Loucy (cell line): ENCODE results near the gene SNAI1.

Source experiments
- H2AFZ ChIP-seq: fragments of 200-600 bp; sonication (generic); 2 replicates; pipeline ENCODE4 v1.6.0; 2016; ENCODE audit warnings: antibody characterized with exemption, mild to moderate bottlenecking, low read length, moderate library complexity
- H3F3A ChIP-seq: fragments of 200-600 bp; 2 replicates; pipeline ENCODE4 v1.6.0; 2016; ENCODE audit warnings: antibody characterized with exemption, low read depth, mild to moderate bottlenecking
- H3K27me3 ChIP-seq: fragments of 200-600 bp; sonication (generic); 2 replicates; pipeline ENCODE4 v1.6.1; 2014; ENCODE audit warnings: low read length, mild to moderate bottlenecking; ENCODE audit not compliant: insufficient read depth, poor library complexity, severe bottlenecking
- H3K36me3 ChIP-seq: fragments of 200-600 bp; sonication (generic); 2 replicates; pipeline ENCODE4 v1.6.1; 2016; ENCODE audit warnings: low read length; ENCODE audit not compliant: insufficient read depth
- H3K4me1 ChIP-seq: fragments of 200-600 bp; sonication (generic); 2 replicates; pipeline ENCODE4 v1.5.1; 2014; ENCODE audit warnings: low read length, mild to moderate bottlenecking; ENCODE audit not compliant: insufficient read depth, poor library complexity, severe bottlenecking
- H3K4me2 ChIP-seq: fragments of 200-600 bp; sonication (generic); 2 replicates; pipeline ENCODE4 v1.6.0; 2014; ENCODE audit warnings: antibody characterized with exemption, low read length, low read depth, mild to moderate bottlenecking; ENCODE audit not compliant: poor library complexity, severe bottlenecking
- H3K4me3 ChIP-seq: fragments of 200-600 bp; sonication (generic); 2 replicates; pipeline ENCODE4 v1.5.1; 2014; ENCODE audit warnings: low read length, mild to moderate bottlenecking, mixed read lengths; ENCODE audit not compliant: poor library complexity, severe bottlenecking
- H3K79me2 ChIP-seq: fragments of 200-600 bp; sonication (generic); 2 replicates; pipeline ENCODE4 v1.6.1; 2014; ENCODE audit warnings: low read length; ENCODE audit not compliant: insufficient read depth
- H3K9ac ChIP-seq: fragments of 200-600 bp; sonication (generic); 2 replicates; pipeline ENCODE4 v1.6.0; 2014; ENCODE audit warnings: mild to moderate bottlenecking, low read depth, low read length, moderate library complexity; ENCODE audit not compliant: poor library complexity, severe bottlenecking
- H3K9me2 ChIP-seq: fragments of 200-600 bp; sonication (generic); replicated peaks from 2 replicates; pipeline ENCODE4 v1.6.1; 2016; ENCODE audit warnings: low read depth, low read length, mixed read lengths
- H3K9me3 ChIP-seq: fragments of 200-600 bp; sonication (generic); 2 replicates; pipeline ENCODE4 v1.6.1; 2014; ENCODE audit warnings: mild to moderate bottlenecking, antibody characterized with exemption, low read length, low read depth; ENCODE audit not compliant: insufficient read depth
- H4K20me1 ChIP-seq: fragments of 200-600 bp; sonication (generic); 2 replicates; pipeline ENCODE4 v1.6.0; 2014; ENCODE audit warnings: antibody characterized with exemption, low read length, mild to moderate bottlenecking; ENCODE audit not compliant: insufficient read depth, poor library complexity, severe bottlenecking
- EZH2phosphoT487 ChIP-seq: fragments of 200-600 bp; IDR thresholded peaks from 2 replicates; pipeline ENCODE4 v1.6.1; 2018; ENCODE audit warnings: antibody characterized with exemption, mild to moderate bottlenecking, moderate library complexity, borderline replicate concordance
- TF ChIP-seq, protein P1 (sequence below): fragments of 200-600 bp; sonication (generic); conservative IDR thresholded peaks from 2 replicates; pipeline ENCODE4 v1.5.1; 2014; ENCODE audit warnings: mild to moderate bottlenecking, antibody characterized with exemption, low read length

The SNAI1 gene

DNA sequence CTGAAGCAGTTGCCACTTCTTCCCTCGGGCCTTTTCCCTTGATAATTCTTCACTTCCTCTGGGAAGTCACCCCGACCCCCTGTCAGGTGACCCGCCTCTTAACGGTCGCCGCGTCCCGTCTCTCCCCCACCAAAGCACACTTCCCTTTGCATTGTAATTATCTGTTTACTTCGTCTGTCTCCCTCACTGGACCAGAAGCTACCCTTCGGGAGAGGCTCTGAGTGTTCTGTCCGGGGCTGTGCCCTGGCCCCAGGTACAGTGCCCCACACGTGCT lies 771 bp upstream of the SNAI1 start:
- TF ChIP-seq, protein P1, sequence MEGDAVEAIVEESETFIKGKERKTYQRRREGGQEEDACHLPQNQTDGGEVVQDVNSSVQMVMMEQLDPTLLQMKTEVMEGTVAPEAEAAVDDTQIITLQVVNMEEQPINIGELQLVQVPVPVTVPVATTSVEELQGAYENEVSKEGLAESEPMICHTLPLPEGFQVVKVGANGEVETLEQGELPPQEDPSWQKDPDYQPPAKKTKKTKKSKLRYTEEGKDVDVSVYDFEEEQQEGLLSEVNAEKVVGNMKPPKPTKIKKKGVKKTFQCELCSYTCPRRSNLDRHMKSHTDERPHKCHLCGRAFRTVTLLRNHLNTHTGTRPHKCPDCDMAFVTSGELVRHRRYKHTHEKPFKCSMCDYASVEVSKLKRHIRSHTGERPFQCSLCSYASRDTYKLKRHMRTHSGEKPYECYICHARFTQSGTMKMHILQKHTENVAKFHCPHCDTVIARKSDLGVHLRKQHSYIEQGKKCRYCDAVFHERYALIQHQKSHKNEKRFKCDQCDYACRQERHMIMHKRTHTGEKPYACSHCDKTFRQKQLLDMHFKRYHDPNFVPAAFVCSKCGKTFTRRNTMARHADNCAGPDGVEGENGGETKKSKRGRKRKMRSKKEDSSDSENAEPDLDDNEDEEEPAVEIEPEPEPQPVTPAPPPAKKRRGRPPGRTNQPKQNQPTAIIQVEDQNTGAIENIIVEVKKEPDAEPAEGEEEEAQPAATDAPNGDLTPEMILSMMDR: no peak
- TF ChIP-seq EZH2phosphoT487: no peak
- H3K4me2 ChIP-seq: peak overlapping the region; percentile 90
- H2AFZ ChIP-seq: peak overlapping the region; percentile 66; the same call in 1 of the 2 replicates
- no peaks in the 10 kb centered on the region for H3K27me3 ChIP-seq
- peaks cover 8% of the 10 kb centered on the region for H3K4me1 ChIP-seq
- H3K4me3 ChIP-seq: peak overlapping the region; percentile 59
- H3F3A ChIP-seq: no peaks in the 10 kb centered on the region
- no peaks in the 10 kb centered on the region for H3K36me3 ChIP-seq
- no peaks in the 10 kb centered on the region for H3K9me2 ChIP-seq
- no peaks in the 10 kb centered on the region for H3K9me3 ChIP-seq
- H3K9ac ChIP-seq: no peak overlapping the region
- no peaks in the 10 kb centered on the region for H4K20me1 ChIP-seq
- H3K79me2 ChIP-seq: no peaks in the 10 kb centered on the region

DNA sequence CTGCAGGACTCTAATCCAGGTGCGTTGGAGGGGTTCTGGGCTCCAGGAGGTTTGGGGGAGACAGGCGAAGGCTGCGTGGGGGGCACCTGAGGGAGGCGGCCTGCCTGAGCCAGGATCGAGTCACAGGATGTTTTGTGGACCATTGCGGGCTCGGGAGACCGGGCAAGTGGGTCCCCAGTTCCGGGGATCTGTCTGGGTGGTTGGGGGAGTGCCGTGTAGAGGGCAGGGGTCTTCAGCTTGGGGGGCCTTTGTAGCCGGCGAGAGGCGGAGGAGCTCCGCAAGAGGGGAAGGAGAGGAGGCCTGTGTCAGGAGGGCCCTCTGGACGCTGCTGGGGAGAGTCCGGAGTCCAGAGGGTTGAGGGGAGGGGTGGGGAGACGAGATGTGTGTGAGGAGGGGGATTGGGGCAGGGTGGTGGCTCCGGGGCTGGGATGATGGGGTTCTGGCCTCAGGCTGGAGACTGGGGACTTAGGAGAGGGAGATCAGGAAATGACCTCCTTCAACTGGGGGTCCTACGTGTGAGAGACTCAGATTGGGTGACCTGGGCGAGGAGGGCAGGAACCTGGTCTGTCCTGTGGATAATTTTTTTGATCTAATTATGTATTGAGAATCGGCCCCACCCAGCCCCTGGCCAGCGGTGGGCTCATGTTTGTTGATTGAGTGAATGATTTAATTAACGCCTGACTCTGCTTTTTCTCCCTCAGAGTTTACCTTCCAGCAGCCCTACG lies 505 bp downstream of the SNAI1 start:
- no peaks in the 10 kb centered on the region for H3K27me3 ChIP-seq
- no peaks in the 10 kb centered on the region for H3K9me2 ChIP-seq
- no peaks in the 10 kb centered on the region for H3K9me3 ChIP-seq
- no peaks in the 10 kb centered on the region for H3K36me3 ChIP-seq
- H3K9ac ChIP-seq: peak overlapping the region; percentile 51
- H3K79me2 ChIP-seq: no peaks in the 10 kb centered on the region
- peaks cover 8% of the 10 kb centered on the region for H3K4me1 ChIP-seq
- peak overlapping the region; percentile 61 for H3K4me3 ChIP-seq
- no peaks in the 10 kb centered on the region for H4K20me1 ChIP-seq
- H3K4me2 ChIP-seq: peak overlapping the region; percentile 90
- TF ChIP-seq EZH2phosphoT487: no peak
- TF ChIP-seq, protein P1: no peak
- no peak overlapping the region for H2AFZ ChIP-seq
- H3F3A ChIP-seq: no peaks in the 10 kb centered on the region

DNA sequence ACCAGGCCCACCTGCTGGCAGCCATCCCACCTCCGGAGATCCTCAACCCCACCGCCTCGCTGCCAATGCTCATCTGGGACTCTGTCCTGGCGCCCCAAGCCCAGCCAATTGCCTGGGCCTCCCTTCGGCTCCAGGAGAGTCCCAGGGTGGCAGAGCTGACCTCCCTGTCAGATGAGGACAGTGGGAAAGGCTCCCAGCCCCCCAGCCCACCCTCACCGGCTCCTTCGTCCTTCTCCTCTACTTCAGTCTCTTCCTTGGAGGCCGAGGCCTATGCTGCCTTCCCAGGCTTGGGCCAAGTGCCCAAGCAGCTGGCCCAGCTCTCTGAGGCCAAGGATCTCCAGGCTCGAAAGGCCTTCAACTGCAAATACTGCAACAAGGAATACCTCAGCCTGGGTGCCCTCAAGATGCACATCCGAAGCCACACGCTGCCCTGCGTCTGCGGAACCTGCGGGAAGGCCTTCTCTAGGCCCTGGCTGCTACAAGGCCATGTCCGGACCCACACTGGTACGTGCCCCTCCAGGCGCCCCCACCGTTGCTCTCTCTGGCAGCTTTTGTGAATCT lies 1.1 kb downstream of the SNAI1 start:
- Histone ChIP-seq H3K4me2 (no peak overlapping the region), H3K9me3 (no peaks in the 10 kb centered on the region), H3K27me3 (no peaks in the 10 kb centered on the region), H3K36me3 (no peaks in the 10 kb centered on the region), H4K20me1 (no peaks in the 10 kb centered on the region), H3K79me2 (no peaks in the 10 kb centered on the region), H3K4me1 (peaks cover 8% of the 10 kb centered on the region), H3K9me2 (no peaks in the 10 kb centered on the region), H3K9ac (no peak overlapping the region), H3K4me3 (no peak overlapping the region), H3F3A (no peaks in the 10 kb centered on the region), H2AFZ (no peak overlapping the region)
- TF ChIP-seq, protein P1: no peak
- no peak for TF ChIP-seq EZH2phosphoT487
